ENCODE results near the gene FAM98C. TPM values are rescaled to one million over a fixed set of nuclear protein-coding genes. Genes with fewer than 3 reads are reported as not detected.
A peak's percentile ranks its signal among the peaks of the same experiment; 100 is the strongest.

Gene FAM98C
- total and polyA plus RNA-seq, 2 of the 13 experiments (the other 11 are each of a cell fraction or from before 2014, with no cell fraction given), result 10.0 to 11.5 TPM

DNA sequence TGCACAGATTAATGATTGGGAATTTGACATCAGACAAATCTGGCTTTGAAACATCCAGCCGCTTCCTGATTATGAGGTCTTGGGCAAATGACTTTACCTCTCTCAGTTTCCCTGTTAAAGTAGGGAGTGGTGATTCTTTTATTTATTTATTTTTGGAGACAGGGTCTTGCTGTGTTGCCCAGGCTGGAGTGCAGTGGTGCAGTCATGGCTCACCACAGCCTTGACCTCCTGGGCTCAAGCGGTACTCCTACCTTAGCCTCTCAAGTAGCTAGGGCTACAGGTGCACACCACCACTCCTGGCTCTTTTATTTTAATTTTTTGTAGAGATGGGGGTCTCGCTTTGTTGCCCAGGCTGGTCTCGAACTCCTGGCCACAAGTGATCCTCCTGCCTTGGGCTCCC, 25.8 kb upstream of the FAM98C start:
- H3K9ac ChIP-seq (ENCODE audit: insufficient read depth, low read depth, low read length), result no peak overlapping the region
- intact Hi-C loops (cut with micrococcal nuclease; ENCODE audit: unreplicated experiment), result no loop called here
- H4K20me1 ChIP-seq (ENCODE audit: insufficient read depth, low read length), result peaks cover 6% of the 10 kb centered on the region; the same call in 1 of the 2 replicates
- in situ Hi-C loops (cut with HindIII; ENCODE audit: extremely low pct_ligation_motif_present, low pct_unique_long_range_greater_than_20kb), result no loop called here
- peaks cover 22% of the 10 kb centered on the region for H3K4me1 ChIP-seq (ENCODE audit: insufficient read depth, low read length)
- BruUV-seq (replicated peaks), result no TSS peak
- FAIRE-seq, result no peak
- 0 out of 2 replicates have a peak overlapping the region, but pooled peaks have one; percentile 27 for H3K4me2 ChIP-seq (ENCODE audit: low read depth, low read length)
- POLR2A ChIA-PET, result no interaction called here
- 100% methylated on average over 4 of the region's 4 CpGs for WGBS (ENCODE audit: low lambda C conversion rate)
- peaks cover 22% of the 10 kb centered on the region for H3K79me2 ChIP-seq (ENCODE audit: insufficient read depth, low read length)
- CTCF ChIA-PET (ENCODE audit: low intra/inter-chr PET ratio, low total read pairs), result no interaction called here
- H3K9me3 ChIP-seq (ENCODE audit: low read length), result no peaks in the 10 kb centered on the region
- H3K36me3 ChIP-seq (replicated peaks in 1 of 2; ENCODE audit: control insufficient read depth in 1 of 2, insufficient read depth in 2 of 2, low read length in 2 of 2), result peaks cover 19 to 39% of the 10 kb centered on the region in 2 experiments
- TF ChIP-seq ELF1 (CRISPR knock-in tag; IDR thresholded peaks at IDR 0.05) (no peak), ZMYM4 (CRISPR knock-in tag; IDR thresholded peaks at IDR 0.05) (no peak), ZNF33B (CRISPR knock-in tag; IDR thresholded peaks at IDR 0.05) (no peak), ZNF207 (IDR thresholded peaks at IDR 0.05; ENCODE audit: borderline replicate concordance) (no peak), ZNF12 (CRISPR knock-in tag; IDR thresholded peaks at IDR 0.05) (no peak), CC2D1A (CRISPR knock-in tag; IDR thresholded peaks at IDR 0.05) (no peak), ZNF569 (CRISPR knock-in tag; IDR thresholded peaks at IDR 0.05; ENCODE audit: borderline replicate concordance) (no peak), ZNF891 (CRISPR knock-in tag; IDR thresholded peaks at IDR 0.05) (no peak), ZNF101 (CRISPR knock-in tag; IDR thresholded peaks at IDR 0.05; ENCODE audit: borderline replicate concordance, low read depth) (no peak)
- TF ChIP-seq, protein P1, sequence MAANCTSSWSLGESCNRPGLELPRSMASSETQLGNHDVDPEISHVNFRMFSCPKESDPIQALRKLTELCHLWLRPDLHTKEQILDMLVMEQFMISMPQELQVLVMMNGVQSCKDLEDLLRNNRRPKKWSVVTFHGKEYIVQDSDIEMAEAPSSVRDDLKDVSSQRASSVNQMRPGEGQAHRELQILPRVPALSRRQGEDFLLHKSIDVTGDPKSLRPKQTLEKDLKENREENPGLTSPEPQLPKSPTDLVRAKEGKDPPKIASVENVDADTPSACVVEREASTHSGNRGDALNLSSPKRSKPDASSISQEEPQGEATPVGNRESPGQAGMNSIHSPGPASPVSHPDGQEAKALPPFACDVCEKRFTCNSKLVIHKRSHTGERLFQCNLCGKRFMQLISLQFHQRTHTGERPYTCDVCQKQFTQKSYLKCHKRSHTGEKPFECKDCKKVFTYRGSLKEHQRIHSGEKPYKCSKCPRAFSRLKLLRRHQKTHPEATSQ (CRISPR knock-in tag; IDR thresholded peaks at IDR 0.05; ENCODE audit: borderline replicate concordance), result no peak
- TF ChIP-seq, protein P2, sequence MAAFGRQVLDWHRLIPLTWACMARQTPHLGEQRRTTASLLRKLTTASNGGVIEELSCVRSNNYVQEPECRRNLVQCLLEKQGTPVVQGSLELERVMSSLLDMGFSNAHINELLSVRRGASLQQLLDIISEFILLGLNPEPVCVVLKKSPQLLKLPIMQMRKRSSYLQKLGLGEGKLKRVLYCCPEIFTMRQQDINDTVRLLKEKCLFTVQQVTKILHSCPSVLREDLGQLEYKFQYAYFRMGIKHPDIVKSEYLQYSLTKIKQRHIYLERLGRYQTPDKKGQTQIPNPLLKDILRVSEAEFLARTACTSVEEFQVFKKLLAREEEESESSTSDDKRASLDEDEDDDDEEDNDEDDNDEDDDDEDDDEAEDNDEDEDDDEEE (CRISPR knock-in tag; IDR thresholded peaks at IDR 0.05), result no peak
- H3K4me3 ChIP-seq (replicated peaks in 1 of 3; ENCODE audit: insufficient read depth in 1 of 3, low read depth in 2 of 3, low read length in 3 of 3), result no peak overlapping the region
- H3K27me3 ChIP-seq (ENCODE audit: control insufficient read depth in 1 of 2, insufficient read depth in 2 of 2, low read length in 2 of 2), result no peaks in the 10 kb centered on the region; a peak in 1 of 5 replicates
- no peak overlapping the region for H2AFZ ChIP-seq (ENCODE audit: low read length)
- no peak overlapping the region for H3K27ac ChIP-seq (ENCODE audit: extremely low read length, insufficient read depth, low read length)
- ATAC-seq, result no peak
- DNase-seq (ENCODE audit: low spot score), result no peak
